ENCODE data around the gene TRPM3. TPM values are rescaled to one million over a fixed set of nuclear protein-coding genes. Genes with fewer than 3 reads are reported as not detected.

Gene TRPM3
- total RNA-seq, 1 donor from 2014 or later = not detected

DNA sequence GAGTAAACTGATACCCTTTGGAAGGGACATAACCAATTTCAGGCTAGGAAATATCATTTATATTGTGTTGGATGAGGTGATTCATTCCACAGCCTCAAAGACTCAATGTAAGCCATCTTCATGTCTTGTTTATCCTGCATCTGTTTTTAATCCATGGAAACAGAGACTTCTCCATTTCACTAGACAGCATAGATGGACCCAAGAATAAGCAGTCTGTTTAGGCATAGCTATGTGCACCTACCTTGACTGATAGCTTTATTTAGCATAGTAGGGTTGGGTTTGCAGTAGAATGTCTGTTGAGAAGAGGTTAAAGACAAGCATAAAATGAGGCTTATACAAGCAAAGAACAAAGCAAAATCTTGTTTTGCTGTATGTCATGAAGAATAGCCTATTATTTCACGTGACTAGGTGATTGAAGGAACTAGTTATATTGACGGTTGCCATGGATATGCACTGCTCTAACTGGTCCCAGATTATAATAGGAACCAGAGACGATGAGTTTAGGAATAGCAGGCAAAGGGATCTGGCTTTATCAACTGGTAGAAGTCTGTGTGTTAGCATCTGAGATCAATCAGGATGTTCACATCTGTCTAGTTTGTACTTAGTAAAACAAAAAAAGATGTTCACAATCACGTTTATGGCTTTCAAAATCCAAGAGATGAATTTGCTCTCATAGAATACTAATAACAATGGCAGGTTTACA lies 552.2 kb downstream of the TRPM3 start:
- Mint-ChIP-seq H3K4me3 (no peak overlapping the region), H3K36me3 (ENCODE audit: low read depth) (no peaks in the 10 kb centered on the region), H3K27me3 (no peaks in the 10 kb centered on the region), H3K27ac (no peak overlapping the region), H3K9me3 (peaks cover 4% of the 10 kb centered on the region), H3K4me1 (peaks cover 18% of the 10 kb centered on the region)
- intact Hi-C loops (cut with micrococcal nuclease) = loop anchor here (10.0 kb wide), 3 partner anchors 744 to 1216 kb away; partner anchors contain the start of gene CFAP95
- DNase-seq = no peak

DNA sequence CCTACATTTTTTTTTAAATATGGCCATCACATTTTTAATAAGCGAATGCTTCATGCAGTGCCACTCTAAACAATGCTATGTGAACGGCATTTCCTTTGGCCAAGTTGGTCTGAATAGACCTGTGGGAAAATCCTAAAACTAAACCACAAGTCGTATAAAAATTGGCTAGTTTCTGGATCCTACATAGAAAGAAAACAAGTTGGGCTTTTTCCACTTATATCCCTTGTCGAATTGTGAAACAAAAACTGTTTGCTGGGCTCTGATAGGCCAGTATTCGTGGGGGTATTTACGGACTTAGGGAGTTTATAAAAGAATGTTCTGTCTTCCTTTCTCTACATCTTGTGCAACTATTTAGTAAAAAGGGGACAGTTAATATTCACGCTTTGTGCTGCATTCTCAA lies 553.9 kb downstream of the TRPM3 start:
- intact Hi-C loops (cut with micrococcal nuclease) = loop anchor here (10.0 kb wide), 3 partner anchors 743 to 1217 kb away; partner anchors contain the start of gene CFAP95
- Mint-ChIP-seq H3K4me3 (no peak overlapping the region), H3K4me1 (peaks cover 34% of the 10 kb centered on the region), H3K27me3 (no peaks in the 10 kb centered on the region), H3K27ac (no peak overlapping the region), H3K9me3 (peaks cover 4% of the 10 kb centered on the region), H3K36me3 (ENCODE audit: low read depth) (no peaks in the 10 kb centered on the region)
- DNase-seq = no peak

DNA sequence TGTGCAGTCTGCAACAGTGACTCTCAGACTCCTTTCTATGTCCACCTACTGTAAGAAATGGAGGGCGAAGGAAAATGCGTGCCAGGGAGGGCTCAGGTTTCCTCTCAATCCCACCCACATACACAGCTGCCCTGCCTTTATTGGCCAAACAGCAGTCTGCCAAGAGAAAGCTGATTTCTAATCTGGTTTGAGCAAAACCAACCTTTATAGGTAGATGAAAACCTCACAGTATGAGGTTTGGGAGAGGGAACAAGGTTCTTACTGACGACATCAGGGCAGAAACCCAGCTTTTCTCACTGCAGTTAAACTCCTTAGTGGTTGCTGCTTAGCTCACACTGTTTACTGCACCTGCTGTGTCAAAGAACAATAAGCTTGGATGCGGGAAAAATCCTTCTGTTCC lies 554.7 kb downstream of the TRPM3 start:
- intact Hi-C loops (cut with micrococcal nuclease) = loop anchor here (10.0 kb wide), 3 partner anchors 742 to 1218 kb away; partner anchors contain the start of gene CFAP95
- peaks cover 36% of the 10 kb centered on the region for H3K4me1 Mint-ChIP-seq
- no peak for DNase-seq
- H3K4me3 Mint-ChIP-seq = no peak overlapping the region
- H3K27ac Mint-ChIP-seq = no peak overlapping the region
- H3K27me3 Mint-ChIP-seq = no peaks in the 10 kb centered on the region
- H3K9me3 Mint-ChIP-seq = peaks cover 4% of the 10 kb centered on the region
- no peaks in the 10 kb centered on the region for H3K36me3 Mint-ChIP-seq (ENCODE audit: low read depth)

DNA sequence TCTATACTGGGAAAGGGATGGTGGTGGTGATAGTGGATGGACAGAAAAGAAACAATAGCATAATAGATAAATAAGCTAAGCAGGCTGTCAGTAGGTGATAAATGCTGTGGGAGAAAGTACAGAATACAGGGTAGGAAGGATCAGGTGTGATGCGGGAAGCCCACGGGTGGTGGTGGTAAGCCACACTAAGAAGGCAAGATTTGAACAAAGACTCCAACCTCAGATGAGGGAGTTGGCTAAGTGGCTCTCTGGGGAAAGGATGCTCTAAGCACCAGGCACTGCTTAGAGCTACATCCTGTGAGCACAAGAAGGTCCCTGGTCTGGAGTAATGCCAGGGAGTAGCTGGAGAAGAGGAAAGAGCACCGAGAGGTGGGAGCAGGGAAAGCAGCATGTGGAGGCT lies 555.4 kb downstream of the TRPM3 start:
- H3K9me3 Mint-ChIP-seq = peaks cover 4% of the 10 kb centered on the region
- H3K27me3 Mint-ChIP-seq = no peaks in the 10 kb centered on the region
- H3K36me3 Mint-ChIP-seq (ENCODE audit: low read depth) = no peaks in the 10 kb centered on the region
- intact Hi-C loops (cut with micrococcal nuclease) = loop anchor here (10.0 kb wide), 3 partner anchors 741 to 1219 kb away; partner anchors contain the start of gene CFAP95
- peaks cover 39% of the 10 kb centered on the region for H3K4me1 Mint-ChIP-seq
- H3K27ac Mint-ChIP-seq = peak overlapping the region; percentile 46
- peak; percentile 68 for DNase-seq
- H3K4me3 Mint-ChIP-seq = no peak overlapping the region

DNA sequence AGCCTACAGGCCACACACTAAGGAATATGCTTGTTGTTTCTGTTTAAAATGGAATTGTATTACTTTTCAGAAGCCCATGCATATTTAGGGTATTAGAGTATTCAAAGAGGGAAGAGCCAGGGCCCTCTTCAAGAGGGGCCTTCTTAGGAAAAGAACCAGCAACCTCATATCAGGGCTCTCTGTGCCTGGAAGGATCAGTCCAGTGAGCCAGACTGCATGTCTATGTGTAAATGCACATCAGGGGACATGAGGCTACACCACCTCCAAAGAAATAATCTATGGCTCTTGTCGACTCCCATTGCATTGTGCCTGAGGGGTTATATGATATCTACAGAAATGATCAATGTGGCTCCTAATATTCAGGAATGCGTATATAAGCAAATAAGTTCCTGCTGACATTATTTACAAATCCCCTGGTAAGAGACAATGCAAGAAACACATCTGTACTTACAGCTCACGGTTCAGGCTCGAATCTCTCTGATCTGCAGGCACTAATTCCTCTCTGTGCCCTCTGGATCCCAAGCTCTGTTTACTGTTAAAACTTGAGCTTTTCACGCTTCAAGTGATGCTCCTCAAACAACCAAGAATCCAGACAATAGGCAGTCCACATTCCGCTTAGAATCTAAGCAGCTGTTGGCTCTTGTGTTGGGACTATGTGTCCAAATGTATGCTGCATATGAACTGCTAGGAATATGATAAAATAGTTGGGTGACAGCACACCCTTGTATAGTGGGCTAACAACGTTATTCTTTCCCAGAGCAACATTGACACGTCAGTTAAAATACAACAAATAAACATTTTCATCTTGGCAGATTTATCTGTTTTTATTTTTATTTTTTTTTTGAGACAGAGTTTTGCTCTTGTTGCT lies 556.7 kb downstream of the TRPM3 start:
- DNase-seq = peak; percentile 60
- H3K9me3 Mint-ChIP-seq = peaks cover 4% of the 10 kb centered on the region
- H3K27me3 Mint-ChIP-seq = no peaks in the 10 kb centered on the region
- H3K36me3 Mint-ChIP-seq (ENCODE audit: low read depth) = no peaks in the 10 kb centered on the region
- intact Hi-C loops (cut with micrococcal nuclease) = loop anchor here (2.0 to 10.0 kb wide), 5 partner anchors 97 to 1220 kb away; partner anchors contain the start of genes CFAP95 and SMC5
- peaks cover 41% of the 10 kb centered on the region for H3K4me1 Mint-ChIP-seq
- H3K27ac Mint-ChIP-seq = peak overlapping the region; percentile 95
- peak overlapping the region; percentile 60 for H3K4me3 Mint-ChIP-seq

DNA sequence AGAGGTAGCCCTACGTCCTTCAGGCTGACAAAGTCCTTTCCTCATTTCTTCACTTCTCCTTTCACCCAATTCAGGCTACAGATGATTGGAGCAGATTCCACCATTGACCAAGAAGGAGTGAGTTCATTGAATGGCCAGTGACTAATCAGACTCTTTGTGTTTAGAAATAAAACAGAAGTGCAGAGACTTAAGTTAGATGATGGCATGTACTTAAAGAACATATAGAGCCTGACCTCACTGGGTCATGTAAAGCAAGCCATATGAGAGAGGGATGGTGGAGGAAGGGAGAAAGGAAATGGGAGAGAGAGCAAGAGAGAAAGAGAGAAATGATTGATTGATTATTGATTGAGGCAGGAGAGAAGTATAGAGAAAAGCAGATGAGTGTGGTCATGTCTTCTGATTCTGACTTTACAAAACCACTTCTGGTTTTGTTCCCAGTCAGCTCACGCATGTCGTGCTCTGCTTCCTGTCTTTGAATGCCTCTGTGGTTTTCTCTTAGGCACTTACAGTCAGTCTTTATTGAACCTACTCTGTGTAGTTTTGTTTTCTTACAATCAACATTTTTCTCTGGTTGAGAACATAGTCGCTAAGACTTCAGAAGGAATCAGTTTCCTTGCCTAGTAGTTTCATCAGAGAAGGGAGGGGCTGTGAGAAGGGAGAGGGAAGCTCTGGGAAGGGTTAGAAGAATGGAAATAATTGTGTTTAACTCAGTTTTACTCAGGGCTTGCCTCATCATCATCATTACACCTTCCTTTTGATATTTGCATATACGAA lies 557.8 kb downstream of the TRPM3 start:
- DNase-seq = peak; percentile 90
- Mint-ChIP-seq H3K27ac (peak overlapping the region; percentile 95), H3K36me3 (ENCODE audit: low read depth) (no peaks in the 10 kb centered on the region), H3K27me3 (no peaks in the 10 kb centered on the region), H3K9me3 (peaks cover 4% of the 10 kb centered on the region), H3K4me3 (peak overlapping the region; percentile 60), H3K4me1 (peaks cover 47% of the 10 kb centered on the region)
- intact Hi-C loops (cut with micrococcal nuclease) = loop anchor here (1.0 to 10.0 kb wide), 8 partner anchors 37 to 1221 kb away; partner anchors contain the start of genes CFAP95 and SMC5

DNA sequence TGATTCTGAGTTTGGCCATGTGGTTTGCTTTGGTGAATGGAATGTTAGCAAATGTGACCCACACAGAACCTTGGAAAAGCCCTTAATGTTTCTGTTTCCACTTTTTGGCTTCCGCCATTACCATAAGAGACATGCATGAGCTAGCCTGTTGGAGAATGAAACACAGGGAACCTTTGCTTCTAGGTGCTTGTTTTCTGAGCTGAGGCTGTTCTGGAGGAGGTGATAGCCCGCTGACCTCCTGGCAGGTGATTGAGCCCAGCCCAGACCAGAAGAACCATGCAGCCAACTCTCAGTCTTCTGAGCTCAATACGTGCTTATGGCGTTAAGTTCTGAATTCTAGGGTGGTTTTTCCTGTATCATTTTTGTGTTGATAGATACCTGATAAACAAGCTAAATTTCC lies 558.4 kb downstream of the TRPM3 start:
- peaks cover 7% of the 10 kb centered on the region for H3K9me3 Mint-ChIP-seq
- H3K27me3 Mint-ChIP-seq = no peaks in the 10 kb centered on the region
- intact Hi-C loops (cut with micrococcal nuclease) = loop anchor here (1.0 to 10.0 kb wide), 7 partner anchors 38 to 1222 kb away; partner anchors contain the start of gene CFAP95
- peak overlapping the region; percentile 95 for H3K27ac Mint-ChIP-seq
- H3K4me1 Mint-ChIP-seq = peaks cover 49% of the 10 kb centered on the region
- H3K36me3 Mint-ChIP-seq (ENCODE audit: low read depth) = no peaks in the 10 kb centered on the region
- peak; percentile 59 for DNase-seq
- peak overlapping the region; percentile 60 for H3K4me3 Mint-ChIP-seq

DNA sequence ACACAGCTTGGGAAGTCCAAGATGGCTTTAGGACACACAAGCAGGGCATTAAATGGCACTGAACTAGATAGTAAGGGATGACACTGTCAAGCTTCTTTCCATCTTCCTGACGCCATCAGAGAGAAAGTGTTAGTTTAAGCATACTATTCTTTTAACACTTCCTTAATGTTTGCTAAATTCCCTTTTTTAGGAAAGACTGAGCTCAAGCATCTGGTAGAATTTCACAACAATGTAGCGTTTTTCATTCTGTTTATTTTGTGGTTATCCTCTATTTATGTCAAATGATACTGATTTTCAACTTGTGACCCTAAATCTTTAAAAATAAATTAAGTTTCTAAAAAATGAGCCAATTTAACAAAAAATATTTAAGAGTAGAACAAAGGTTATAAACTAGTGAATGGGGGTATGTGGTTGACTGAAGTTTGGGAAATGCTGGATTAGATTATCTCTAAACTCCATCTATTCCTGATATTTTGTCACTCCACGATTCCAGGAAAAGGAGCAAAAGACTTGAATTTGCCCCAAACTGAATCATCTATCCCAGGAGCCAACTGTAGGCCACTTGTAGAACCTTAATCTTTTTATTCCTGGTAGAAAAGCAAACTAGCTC lies 559.5 kb downstream of the TRPM3 start:
- Mint-ChIP-seq H3K9me3 (peaks cover 3% of the 10 kb centered on the region), H3K4me1 (peaks cover 49% of the 10 kb centered on the region), H3K27ac (no peak overlapping the region), H3K27me3 (no peaks in the 10 kb centered on the region), H3K36me3 (ENCODE audit: low read depth) (no peaks in the 10 kb centered on the region), H3K4me3 (no peak overlapping the region)
- no peak for DNase-seq
- intact Hi-C loops (cut with micrococcal nuclease) = loop anchor here (2.0 to 10.0 kb wide), 5 partner anchors 39 to 1223 kb away; partner anchors contain the start of gene CFAP95

DNA sequence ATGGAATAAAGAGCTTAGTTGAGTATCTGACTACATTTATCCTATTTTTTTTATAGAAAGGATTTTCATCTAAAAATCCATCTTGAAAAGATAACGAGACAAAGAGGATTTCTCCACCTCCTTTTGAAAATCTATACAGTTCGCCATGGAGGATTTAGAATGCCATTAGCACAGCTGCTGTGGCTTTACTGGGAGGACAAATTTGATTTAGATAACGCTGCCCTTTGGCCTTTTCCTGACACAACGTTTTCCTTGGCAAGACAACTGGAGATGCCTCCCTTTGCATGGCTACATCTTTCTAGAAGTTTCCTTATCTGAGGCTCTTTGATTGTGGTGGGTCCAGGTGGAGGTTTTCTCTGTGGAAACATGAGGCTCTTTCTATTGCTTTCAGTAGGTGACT lies 560.3 kb downstream of the TRPM3 start:
- Mint-ChIP-seq H3K27me3 (no peaks in the 10 kb centered on the region), H3K4me1 (peaks cover 44% of the 10 kb centered on the region)

DNA sequence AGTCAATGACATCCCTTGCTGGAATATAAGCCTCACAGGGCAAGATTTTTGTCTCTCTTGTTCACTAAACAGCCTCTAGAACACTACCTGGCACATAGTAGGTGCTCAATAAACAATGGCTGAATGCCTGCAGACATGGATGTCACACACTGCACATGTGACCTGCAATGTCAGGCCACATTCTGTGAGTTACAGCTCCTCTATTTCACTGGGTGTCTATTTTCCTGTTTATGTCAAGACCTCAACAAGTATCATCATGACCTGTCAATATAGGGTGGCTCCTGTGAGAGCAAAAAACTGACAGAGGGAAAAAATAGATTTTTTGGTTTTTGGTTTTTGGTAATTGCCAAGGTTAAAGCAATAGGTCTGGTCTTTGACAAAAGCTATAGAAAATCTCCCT lies 562.3 kb downstream of the TRPM3 start:
- intact Hi-C loops (cut with micrococcal nuclease) = no loop called here
- peak; percentile 61 for DNase-seq
- H3K36me3 Mint-ChIP-seq (ENCODE audit: low read depth) = no peaks in the 10 kb centered on the region
- H3K9me3 Mint-ChIP-seq = peaks cover 3% of the 10 kb centered on the region
- H3K4me3 Mint-ChIP-seq = no peak overlapping the region
- peaks cover 35% of the 10 kb centered on the region for H3K4me1 Mint-ChIP-seq
- no peak overlapping the region for H3K27ac Mint-ChIP-seq
- no peaks in the 10 kb centered on the region for H3K27me3 Mint-ChIP-seq

More for the DNA sequence above, 560.3 kb downstream of the TRPM3 start:
- Mint-ChIP-seq H3K36me3 (ENCODE audit: low read depth) (no peaks in the 10 kb centered on the region), H3K4me3 (no peak overlapping the region), H3K27ac (no peak overlapping the region), H3K9me3 (peaks cover 3% of the 10 kb centered on the region)
- intact Hi-C loops (cut with micrococcal nuclease) = loop anchor here (5.0 to 10.0 kb wide), 4 partner anchors 94 to 1224 kb away; partner anchors contain the start of gene CFAP95
- no peak for DNase-seq

DNA sequence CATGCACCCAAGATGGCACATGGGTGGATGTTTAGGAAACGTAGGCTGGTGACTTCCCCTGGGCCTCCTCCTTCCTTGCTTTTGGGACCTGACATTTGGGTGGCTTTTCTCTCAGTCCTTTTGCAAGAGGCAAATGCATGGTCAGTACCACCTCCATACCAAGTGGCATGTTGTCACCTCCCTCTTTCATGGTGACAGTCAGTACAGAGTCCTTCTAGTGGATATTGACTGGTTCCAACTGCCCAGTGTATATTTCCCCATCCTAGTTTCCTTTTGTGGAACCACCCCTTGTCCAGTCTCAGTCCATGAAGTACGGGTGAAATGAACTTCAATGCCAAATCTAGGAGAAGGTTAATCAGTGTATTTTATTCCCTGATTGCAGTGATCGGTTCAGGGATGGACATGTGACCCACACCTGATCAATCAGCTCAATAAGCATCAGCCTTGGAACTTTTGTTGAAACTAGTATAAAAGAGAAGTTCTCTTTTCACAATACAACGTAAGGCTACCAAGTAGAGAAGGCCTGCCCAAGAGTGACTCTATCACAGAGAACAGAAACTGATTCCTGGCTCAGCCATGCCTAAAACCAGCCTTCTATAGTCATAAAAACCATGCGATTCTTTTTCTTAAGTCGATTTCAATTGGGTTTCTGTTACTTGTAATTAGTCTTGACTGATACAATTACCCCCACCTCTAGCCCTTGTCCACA lies 563.6 kb downstream of the TRPM3 start:
- intact Hi-C loops (cut with micrococcal nuclease) = no loop called here
- Mint-ChIP-seq H3K4me3 (no peak overlapping the region), H3K36me3 (ENCODE audit: low read depth) (no peaks in the 10 kb centered on the region), H3K4me1 (peaks cover 31% of the 10 kb centered on the region), H3K27ac (no peak overlapping the region), H3K27me3 (no peaks in the 10 kb centered on the region), H3K9me3 (peaks cover 3% of the 10 kb centered on the region)
- no peak for DNase-seq

DNA sequence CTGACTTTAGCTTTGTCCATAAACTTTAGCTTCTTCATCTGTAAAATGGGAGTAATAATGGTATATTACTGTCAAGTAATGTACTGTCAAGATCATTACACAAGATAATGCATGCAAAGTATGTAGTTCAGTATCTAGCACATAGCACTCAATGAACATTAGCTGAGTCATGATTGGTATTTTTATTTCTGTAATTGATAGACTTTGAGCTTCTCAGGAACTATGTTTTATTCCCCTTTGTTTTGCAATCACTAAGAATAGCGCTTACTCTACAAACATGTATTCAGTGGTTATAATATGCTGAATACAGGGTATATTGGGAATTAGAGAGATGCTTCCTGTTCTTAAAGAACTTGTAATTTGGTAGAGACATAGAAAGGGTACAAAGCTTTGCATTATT lies 564.6 kb downstream of the TRPM3 start:
- Mint-ChIP-seq H3K9me3 (peaks cover 3% of the 10 kb centered on the region), H3K27ac (no peak overlapping the region), H3K4me3 (no peak overlapping the region), H3K36me3 (ENCODE audit: low read depth) (no peaks in the 10 kb centered on the region), H3K27me3 (no peaks in the 10 kb centered on the region), H3K4me1 (peaks cover 26% of the 10 kb centered on the region)
- no peak for DNase-seq
- intact Hi-C loops (cut with micrococcal nuclease) = no loop called here
